Activated T-helper 1 cell treated with anti-CD3 and anti-CD28 coated beads, Interleukin-2, amount 50 U/mL, for 16 hours (primary cell): ENCODE measurements around the gene NPPA.
"Not testable (repeated sequence)": the region's sequence is repeated elsewhere in the genome, so short reads cannot be mapped to it uniquely, and the experiment has no call there.

ENCODE experiments used
- DNase-seq, 2 donors: peaks; one replicate each; pipeline ENCODE4 v3.0.0-alpha.2; 2020; ENCODE audit warnings: low read depth in 1 of 2, low spot score in 1 of 2

The NPPA gene

DNA sequence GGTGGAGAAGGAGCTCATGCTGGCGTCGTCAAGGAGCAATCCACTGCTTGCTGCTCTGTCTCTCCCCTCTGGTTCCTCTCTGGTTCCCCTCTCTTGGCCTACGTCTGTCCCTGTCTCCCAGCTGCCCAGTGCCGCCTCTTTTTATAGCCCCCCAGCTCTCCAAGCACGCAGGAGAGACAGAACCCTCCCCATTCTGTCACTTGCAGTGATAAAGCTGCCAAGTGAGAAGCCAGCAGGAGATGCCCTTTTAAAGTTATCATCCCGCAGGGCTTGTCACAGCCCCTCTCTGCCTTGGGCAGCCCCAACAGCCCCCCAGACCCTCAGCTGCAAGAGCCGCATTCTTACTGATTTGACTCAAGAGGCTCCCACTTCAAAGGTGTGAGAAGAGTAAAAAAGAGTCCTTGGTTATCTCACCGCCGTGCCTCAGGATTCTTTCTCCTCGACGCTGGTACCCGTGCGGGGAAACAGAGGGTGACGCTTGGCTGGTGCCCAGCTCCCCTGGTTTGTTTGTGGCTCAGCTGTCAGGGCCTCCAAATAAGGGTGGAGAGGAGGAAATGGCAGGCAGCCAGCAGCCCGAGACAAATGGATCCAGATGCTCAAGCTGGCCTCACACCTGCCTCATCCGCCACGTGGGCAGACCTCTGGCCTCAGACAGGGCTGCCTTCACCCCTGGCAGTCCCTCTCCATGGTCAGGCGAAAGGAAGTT, at the start of gene NPPA:
Gene NPPA, minus strand, starts transcription at position 117 of the 706 bp plus-strand sequence. Its CDS starts 99 bp downstream, at position 18.
- no peak for DNase-seq

DNA sequence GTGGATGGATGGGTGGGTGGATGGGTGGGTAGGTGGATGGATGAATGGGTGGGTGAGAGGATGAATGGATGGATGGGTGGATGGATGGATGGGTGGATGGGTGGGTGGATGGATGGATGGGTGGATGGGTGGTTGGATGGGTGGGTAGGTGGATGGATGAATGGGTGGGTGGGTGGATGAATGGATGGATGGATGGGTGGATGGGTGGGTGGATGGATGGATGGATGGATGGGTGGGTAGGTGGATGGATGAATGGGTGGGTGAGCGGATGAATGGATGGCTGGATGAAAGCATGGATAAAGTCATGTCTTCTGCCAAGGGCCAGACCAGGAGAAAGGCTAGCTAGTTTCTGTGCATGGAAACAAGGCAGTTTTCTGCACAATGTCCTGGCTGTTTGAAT, 46.9 kb upstream of the NPPA start:
- DNase-seq = not testable (repeated sequence)

DNA sequence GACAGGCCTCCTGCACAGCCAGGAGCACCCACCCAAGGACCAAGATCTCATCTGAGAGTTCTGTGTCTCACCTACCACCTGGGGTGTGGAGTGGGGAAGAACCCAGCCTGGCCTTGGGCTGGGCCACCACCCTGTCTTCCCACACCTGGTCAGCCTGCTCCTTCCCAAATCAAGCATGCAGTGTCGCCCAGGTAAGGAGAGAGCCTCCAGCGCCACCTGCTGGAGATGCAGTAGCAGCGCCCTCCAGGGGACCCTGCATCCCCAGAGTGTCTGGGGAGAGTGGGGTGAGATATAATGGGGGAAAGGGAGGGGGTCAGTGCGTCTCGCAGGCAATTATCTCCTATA, 46.3 kb upstream of the NPPA start:
- DNase-seq = peak; percentile 46 to 54

DNA sequence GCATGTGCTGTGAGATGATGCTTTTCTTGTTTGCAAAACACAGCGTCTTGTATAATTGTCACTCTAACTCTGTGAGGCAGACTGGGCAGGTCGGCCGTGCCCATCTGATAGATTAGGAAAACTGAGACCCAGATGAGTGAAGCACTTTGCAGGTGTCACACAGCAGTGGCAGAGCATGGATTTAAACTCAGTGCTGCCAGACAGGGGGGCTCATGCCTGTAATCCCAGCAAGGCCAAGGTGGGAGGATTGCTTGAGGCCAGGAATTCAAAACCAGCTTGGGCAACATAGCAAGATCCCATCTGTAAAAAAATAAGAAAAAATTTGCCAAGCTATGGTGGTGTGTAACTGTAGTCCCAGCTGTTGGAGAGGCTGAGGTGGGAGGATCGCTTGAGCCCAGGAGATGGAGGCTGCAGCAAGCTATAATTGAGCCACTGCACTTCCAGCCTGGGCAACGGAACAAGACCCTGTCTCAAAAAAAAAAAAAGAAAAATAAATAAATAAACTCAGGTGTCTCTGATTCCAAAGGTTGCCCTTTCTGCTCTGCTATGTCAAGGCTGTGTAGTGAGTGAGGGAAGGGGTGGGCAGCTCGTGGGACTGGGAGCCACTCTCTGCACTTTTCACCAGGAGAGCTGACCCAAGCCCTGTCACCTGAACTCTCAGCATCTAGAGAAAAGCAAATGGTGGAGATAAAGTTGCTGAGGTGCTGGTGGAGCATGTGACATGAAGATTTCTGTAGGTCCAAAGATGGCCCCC, 44.0 kb upstream of the NPPA start:
- no peak for DNase-seq

DNA sequence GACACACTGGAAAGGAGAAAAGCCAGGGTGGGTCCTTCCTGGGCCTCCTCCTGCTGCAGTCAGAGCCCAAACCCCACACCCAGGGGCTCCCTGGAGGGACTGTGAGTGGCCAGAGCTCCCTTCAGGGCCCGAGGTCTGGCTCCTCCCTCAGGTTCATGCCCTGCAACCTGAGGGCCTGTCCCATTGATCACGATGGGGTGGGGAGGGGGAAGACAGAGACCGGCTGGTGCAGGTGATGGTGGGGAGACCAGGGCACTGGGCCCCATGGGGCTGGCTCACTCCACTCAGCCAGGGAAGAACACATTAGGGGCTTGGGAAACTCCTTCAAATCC, 41.3 kb upstream of the NPPA start:
- no peak for DNase-seq

DNA sequence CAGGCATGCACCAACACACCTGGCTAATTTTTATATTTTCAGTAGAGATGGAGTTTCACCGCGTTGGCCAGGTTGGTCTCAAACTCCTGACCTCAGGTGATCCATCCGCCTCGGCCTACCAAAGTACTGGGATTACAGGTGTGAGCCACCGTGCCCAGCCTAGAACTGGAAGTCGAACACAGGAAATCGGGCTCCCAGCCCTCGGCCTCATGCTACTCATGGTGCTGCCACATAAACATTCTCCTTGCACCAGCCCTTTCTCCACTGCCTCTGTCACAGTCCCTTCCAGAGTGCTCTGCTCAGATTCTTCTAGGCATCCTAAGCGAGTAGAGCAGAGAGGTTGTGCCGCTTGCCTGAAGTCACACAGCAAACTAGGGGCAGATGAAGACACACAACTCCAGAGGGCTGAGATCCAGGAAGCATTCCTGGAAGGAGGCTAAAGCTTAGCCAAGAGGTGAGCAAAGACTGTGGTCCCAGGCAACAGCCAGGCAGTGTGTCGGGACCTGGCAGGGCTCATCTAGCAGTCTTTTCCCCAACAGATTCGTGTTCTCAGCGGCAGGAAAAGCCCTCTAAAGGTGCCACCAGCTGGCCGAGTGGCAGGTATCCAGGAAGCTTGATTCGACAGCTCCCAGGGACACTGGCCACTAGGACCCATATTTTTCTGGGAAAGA, 40.8 kb upstream of the NPPA start:
- DNase-seq = no peak

DNA sequence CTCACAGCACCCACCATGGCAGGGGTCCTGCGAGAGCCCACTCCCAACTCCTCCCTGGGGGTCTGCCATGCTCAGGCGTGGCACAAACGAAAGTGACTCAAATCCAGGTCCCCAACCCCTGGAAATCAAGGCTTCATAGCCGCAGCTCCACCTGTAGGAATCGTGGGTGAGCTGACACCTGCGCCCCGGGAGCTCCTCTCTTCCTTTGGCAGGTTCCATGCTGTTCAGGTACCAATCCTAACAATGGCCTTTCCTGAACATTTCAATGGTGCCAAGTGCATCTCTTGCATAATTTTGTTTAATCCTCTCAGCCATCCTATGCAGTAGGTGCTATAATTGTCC, 40.1 kb upstream of the NPPA start:
- no peak for DNase-seq

DNA sequence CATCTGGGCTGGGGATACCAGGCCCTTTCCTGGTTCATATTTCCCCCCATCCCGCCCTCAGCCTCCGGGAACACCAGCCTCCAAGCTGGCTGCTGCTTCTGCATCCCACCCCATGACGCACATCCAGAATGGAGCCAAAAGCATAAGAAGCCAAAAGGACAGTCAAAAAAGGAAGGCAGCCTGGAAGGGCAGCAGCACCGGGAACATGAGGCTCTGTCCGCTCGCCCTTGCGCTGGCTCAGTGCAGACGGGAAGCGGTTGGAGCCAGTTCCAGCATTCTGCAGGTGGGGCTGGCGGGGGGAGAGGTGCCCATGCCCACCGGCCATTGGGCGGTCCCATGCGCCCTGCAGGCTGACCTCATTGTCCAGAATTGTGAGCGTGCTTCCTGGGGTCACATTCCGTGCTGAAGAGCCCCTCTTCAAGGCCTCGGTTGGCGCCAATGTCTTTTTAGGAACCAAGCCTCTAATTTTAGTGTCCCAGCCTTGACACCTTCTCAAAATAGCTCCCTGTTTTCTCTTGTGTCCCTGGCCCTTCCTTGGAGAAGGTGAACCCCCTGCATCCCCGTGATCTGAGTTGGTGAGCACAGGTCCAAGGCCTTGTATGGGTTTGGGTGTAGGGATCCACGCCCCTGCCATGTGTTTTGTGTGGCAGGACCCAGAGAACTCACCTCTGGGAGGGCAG, 39.5 kb upstream of the NPPA start:
- DNase-seq = no peak

DNA sequence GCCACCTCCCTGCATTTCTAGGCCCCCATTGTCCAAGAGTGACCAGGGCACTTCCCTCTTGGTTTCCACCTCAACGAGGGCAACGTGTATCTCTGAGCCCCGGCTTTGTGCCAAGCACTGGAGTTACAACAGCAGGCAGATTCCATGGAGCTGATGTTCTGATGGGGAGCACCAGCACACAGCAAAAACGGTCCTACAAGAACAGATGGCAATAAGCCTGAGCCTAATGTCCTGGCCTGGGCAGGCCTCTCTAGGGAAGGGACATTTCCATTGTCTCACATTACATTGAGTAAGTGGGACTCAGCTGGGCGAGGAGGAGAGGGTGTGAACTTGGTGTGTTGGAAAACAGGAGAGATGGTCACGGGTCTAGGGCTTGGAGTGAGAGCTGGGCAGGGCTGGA, 38.3 kb upstream of the NPPA start:
- DNase-seq = no peak

DNA sequence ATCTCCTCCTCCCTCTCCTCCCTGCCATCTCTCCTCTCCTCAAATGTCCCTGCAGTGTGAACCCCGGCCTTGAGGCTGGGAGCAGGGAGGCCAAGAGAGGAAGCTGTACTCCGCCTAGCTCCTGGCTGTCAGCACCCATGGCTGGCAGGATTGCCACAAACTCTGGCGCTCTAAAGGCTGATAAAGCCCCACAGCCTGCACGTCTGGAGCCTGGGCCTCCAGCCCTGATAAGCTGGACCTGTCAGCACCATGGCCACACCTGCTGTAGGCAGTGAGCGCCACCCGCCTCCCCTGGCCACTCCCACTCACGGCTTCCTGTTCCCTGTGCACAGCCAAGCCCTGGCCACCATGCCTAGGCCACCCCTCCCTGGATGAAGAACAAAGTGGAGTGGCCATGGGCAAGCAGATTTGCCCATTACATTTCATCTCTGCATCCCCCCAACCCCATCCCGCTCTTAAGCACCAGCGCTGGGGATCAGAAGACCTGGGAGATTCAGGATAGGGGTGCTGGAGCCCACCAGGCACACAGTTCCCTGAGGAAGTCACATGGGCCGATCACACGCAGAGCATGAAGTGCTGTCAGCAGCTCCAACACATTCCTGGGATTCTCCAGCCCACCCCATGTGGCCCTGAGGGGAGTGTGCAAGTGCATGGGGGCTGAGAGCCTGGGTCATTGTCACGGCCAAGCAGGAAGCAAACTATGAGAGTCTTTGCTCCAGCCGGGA, 35.4 kb upstream of the NPPA start:
- no peak for DNase-seq

DNA sequence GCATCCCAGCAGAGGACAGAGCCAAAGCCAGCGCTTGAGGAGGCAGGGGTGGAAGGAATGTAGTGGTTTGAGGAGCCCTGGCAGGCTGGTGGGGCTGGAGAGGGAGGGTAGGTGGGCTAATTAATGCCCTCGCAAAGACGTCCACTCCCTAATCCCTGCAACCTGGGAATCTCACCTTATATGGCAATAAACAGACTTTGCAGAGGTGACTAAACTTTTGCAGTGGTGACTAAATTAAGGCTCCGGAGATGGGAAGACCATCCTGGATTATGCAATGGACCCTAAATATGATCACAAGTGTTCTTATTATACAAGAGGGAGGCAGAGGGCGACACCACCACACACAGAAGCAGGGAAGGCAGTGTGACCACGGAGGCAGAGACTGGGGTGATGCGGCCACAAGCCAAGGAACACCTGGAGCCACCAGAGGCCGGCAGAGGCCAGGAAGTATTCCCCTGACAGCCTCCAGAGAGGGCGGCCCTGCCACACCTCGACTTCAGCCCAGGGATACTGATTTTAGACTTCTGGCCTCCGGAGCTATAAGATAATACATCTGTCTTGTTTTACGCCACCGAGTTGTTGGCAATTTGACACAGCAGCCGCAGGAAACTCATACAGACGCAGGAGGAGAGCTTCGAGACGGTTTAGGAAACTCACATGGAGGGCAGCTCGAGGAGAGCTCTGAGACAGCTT, 34.3 kb upstream of the NPPA start:
- DNase-seq = no peak

DNA sequence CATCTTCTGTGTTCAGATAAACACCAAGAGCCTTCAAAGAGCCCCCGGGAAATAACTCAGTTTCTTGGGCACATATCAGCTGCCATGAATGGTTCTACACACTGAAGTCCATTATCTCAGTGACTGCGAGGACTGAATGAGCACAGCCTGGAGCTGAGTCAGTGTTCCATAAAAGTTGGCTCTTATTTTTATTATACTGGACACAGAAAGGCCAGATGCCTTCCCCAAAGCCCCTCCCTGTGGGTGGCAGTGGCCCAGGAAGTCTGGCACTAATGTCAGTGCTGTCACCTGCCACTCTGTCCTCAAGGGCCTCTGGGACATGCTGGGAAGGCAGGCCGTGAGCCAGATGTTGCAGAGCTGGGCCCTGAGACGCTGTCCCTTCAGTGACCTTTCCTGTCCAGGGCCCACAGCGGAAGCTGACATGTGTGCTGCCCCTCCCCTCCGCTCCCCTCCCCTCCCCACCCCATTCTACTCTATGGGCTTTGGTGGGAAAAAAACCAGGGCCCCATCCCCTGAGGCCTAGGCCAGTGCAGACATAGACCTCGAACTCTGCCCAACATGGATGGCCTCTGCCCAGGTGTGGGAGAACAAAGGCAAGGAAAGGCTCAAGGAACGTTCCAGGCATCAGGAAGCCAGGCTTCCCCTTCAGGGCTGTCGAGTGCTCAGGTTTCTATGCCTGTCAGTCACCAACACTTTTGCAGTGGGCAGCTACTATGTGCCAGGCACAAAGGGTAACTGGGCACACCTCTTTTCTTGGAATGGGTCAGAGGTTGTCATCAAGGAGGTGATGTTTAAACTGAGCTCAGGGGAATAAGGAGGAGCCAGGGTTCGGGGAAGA, 33.5 kb upstream of the NPPA start:
- no peak for DNase-seq

DNA sequence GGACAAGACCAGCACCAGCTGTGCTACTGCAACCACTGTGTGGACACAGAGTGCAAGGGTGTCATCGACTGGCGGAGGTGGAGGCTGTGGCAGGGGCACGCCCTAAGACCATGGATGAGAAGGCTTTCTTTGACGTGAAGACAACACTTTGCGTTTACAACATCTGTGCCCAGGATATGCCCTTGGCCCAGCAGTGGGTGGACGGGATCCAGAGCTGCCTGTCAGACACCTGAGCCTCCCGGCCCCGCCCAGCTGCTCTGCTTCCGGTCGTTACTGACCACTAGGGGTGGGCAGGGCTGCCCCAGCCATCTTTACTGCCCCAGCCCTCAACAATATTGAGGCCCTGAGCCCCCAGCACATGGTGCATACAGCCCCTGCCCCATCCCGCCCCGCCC, 32.6 kb upstream of the NPPA start:
- no peak for DNase-seq

DNA sequence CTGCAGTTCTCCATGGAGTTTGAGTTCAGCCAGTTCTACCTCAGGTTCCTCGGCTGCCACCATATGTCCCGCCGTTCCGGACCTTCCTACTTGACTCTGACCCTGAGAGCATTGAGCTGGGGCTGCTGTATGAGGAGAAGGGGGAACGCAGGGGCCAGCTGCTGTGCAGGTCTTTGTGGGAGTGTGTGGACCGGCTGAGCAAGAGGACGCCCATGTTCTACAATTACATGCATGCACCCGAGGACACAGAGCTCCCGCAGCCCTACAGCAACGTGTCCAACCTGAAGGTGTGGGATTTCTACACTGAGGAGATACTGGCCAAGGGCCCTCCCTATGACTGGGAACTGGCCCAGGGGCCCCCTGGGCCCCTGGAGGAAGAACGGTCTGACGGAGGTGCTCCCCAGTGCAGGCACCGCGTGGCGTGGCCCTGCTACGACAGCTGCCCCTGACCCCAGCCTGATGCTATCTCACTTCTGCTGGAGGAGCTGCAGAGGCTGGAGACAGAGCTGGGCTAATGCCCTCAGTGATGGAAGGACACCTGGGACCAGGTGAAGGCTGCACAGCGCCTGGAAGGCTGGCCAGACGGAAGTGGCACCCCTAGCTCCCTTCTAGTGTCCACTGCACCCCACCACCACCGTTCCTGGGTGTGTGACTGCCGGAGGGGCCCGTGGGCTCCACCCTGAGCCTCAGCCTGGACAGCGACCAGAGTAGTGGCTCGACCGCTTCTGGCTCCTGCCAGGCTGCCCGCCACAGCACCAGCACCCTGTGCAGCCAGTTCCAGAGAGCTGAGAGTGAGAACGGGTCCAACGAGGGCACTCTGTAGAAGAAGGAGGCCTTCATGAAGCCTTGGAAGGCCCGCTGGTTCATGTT, 32.0 kb upstream of the NPPA start:
- DNase-seq = no peak

DNA sequence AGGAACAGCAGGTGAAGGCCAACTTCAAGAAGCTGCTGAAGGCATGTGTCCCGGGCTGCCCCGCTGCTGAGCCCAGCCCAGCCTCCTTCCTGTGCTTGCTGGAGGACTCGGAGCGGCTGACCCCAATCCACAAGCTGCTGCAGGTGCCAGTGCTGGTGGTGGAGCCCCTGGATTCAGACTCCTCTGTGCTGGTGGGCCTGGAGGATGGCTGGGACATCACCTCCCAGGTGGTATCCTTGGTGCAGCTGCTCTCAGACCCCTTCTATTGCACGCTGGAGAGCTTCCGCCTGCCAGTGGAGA, 31.3 kb upstream of the NPPA start:
- no peak for DNase-seq

DNA sequence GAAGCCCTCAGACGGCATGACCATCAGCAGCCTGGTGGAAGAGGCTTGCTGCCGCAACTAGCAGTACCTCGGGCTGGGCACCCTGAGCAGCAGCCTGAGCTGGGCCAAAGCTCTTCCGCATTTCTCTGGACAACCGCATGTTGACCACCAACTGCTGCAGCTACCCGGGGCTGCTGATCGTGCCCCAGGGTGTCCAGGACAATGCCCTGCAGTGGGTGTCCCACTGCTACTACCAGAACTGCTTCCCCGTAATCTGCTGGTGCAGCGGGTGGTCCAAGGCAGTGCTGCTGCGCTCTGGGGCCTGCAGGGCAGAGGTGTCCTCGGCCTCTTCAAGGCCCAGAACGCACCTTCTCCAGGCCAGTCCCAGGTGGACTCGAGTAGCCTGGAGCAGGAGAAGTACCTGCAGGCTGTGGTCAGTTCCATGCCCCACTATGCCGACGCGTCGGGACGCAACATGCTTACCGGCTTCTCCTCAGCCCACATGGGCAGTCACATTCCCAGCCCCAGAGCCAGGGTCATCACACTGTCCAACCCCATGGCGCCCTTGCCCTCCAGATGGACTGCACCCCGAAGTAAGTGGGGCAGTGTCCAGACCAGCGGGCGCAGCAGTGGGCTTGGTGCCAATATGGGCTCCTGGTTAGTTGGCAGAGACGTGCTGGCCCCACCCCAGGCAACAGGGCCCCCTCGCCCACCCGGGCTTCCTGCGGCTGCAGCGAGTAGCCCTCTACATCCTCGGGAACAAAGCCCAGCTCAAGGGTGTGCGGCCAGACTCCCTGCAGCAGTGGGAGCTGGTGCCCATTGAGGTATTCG, 30.7 kb upstream of the NPPA start:
- DNase-seq = no peak

DNA sequence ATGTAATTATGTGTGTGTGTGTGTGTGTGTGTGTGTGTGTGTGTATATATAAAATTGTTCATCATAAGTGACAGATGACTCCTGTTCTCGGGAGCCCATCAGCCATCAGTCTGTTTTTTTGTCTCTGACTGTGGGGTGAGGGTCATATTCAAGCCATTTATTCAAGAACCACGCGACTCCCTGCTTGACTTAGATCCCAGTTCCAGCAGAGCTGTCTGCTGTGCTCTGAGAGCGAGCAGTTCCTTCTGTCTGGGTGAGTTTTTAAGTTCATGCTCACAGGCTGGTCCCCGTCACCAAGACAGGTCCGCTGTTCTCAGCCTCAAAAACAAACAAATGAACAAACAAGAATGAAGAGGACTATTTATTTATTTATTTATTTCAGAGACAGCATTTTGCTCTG, 29.5 kb upstream of the NPPA start:
- DNase-seq = no peak

DNA sequence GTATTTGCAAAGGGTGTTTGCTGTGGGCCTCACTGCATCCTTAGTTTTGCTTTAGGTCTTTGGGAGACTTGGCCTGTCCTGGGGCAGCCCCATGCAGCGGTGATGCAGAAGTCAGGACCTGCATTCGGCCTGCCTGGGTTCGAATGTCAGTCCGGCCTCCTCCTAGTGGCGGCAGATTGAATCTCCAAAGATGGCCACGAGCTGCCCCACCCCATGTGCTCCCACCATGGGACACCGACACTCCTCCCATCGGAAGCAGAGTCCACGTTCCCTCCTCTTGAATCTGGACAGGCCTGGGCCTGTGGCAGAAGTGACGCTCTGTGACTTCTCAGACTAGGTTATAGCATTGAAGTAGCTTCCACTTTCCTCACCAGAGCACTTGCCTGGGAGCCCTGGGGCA, 27.5 kb upstream of the NPPA start:
- DNase-seq = no peak
